IPS DF 6.9 (cell line): ENCODE data around the gene LATS2.

Experiments
- DNase-seq: peaks from one replicate; pipeline ENCODE4 v3.0.0-alpha.2; 2013; ENCODE audit warnings: low read depth, low spot score
- H3K27ac ChIP-seq: one replicate; pipeline ENCODE4 v1.5.1; 2013; ENCODE audit warnings: low read length, control low read depth
- H3K27me3 ChIP-seq: 2 replicates; pipeline ENCODE4 v1.6.1; 2013; ENCODE audit warnings: mild to moderate bottlenecking, low read length; ENCODE audit not compliant: control insufficient read depth, insufficient read depth
- H3K36me3 ChIP-seq: 2 replicates; pipeline ENCODE4 v1.6.1; 2013; ENCODE audit warnings: low read length; ENCODE audit not compliant: control insufficient read depth, insufficient read depth
- H3K4me1 ChIP-seq: 2 replicates; pipeline ENCODE4 v1.6.1; 2013; ENCODE audit warnings: low read length; ENCODE audit not compliant: control insufficient read depth, insufficient read depth
- H3K4me3 ChIP-seq: 2 replicates; pipeline ENCODE4 v1.5.1; 2013; ENCODE audit warnings: mild to moderate bottlenecking, low read length
- H3K9me3 ChIP-seq: 2 replicates; pipeline ENCODE4 v1.6.1; 2013; ENCODE audit warnings: low read length, inconsistent platforms; ENCODE audit not compliant: control insufficient read depth, insufficient read depth
- WGBS: extraction: QIAGEN DNeasy Blood & Tissue Kit; methylation state at CpG from one replicate; pipeline ENCODE4 v1.1.7; 2013; ENCODE audit warnings: mixed read lengths, missing lambda C conversion rate; ENCODE audit not compliant: insufficient read length, insufficient coverage; 5-methylcytosine and 5-hydroxymethylcytosine counted together

The LATS2 gene

DNA sequence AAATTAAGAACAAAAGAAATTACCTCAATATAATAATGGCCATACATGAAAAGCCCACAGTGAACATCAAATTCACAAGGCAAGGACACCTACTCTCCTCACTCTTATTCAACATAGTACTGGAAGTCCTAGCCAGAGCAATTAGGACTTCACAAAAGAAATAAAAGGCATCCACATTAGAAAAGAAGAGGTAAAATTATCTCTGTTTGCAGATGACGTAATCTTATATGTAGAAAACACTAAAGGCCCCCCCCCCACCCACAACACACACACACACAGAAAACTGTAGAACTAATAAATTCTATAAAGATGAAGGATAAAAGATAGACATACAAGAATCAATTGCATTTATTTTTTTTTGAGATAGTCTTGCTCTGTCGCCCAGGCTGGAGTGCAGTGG is 25.5 kb upstream of the LATS2 start:
- Histone ChIP-seq H3K4me3 (no peak overlapping the region), H3K4me1 (no peaks in the 10 kb centered on the region), H3K27ac (no peak overlapping the region), H3K36me3 (no peaks in the 10 kb centered on the region), H3K27me3 (no peaks in the 10 kb centered on the region), H3K9me3 (no peaks in the 10 kb centered on the region)
- no CpG with 5 or more reads among the region's 2 CpGs for WGBS
- DNase-seq, result no peak

DNA sequence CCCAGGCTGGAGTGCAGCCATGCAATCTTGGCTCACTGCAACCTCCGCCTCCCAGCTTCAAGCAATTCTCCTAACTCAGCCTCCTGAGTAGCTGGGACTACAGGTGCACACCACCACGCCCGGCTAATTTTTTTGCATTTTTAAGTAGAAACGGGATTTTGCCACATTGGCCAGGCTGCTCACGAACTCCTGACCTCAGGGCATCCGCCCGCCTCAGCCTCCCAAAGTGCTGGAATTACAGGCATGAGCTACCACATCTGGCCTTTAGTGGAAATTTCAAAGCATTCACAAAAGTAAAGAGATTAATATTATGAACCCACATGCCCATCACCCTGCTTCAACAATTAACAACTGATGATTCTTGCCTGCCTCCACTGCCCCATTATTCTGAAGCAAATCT is 20.5 kb upstream of the LATS2 start:
- Histone ChIP-seq H3K9me3 (no peaks in the 10 kb centered on the region), H3K4me1 (no peaks in the 10 kb centered on the region), H3K36me3 (no peaks in the 10 kb centered on the region), H3K27ac (no peak overlapping the region), H3K4me3 (no peak overlapping the region), H3K27me3 (no peaks in the 10 kb centered on the region)
- WGBS, result no CpG with 5 or more reads among the region's 7 CpGs
- no peak for DNase-seq

DNA sequence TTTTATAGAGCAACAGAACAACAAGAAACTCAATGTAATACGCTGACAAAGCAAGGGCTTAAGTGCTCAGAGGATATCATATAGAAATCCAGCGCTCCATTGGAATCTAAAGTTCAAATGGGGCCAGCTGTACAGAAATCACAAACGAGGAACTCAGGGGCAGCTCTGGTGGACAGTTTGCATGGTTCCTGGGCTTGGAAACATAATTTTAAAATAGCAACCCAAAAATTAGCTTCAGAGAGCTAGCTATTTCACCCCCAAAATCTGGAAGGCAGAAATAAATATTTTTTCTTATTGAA is 19.2 kb upstream of the LATS2 start:
- Histone ChIP-seq H3K27ac (no peak overlapping the region), H3K9me3 (no peaks in the 10 kb centered on the region), H3K4me3 (no peak overlapping the region), H3K36me3 (no peaks in the 10 kb centered on the region), H3K4me1 (no peaks in the 10 kb centered on the region), H3K27me3 (no peaks in the 10 kb centered on the region)
- no peak for DNase-seq
- WGBS, result no CpG with 5 or more reads among the region's 3 CpGs

DNA sequence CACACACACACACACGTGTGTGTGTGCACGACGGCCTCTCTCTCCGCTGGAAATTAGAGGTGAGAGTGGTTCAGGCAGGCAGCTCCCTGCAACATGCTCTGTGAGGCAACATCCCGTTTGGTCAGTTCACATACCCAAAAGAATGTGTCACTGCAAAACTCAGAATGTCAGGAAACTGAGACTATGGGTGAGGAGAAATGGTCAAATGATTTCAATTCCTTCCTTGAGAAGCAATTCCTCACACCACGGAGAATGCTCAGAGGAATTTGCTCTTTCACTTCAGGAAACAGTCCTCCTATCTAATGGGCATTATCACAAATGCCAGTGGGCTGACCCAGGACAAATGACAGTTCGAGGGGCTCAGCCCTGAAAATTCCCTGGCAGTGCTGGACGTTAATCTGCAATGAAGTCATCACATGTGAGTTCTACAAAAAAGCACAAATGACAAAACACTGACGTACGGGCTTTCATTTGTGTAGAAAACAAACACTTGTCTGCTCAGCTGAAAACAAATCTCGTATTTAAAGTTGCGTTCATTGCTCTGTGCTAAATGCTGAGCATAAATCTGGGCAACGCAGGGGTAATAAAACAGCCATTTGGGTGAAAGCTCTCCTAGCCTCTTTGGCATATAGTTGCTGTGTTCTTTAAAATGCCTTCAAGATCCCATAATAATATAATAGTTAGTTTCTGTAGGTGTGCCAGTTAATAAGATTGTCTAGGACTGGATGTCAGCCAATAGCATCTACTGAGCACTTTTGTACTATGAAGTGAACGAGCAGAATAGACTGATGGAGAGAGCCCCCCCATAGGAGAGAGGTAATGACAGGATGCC is 18.6 kb upstream of the LATS2 start:
- Histone ChIP-seq H3K27ac (no peak overlapping the region), H3K9me3 (no peaks in the 10 kb centered on the region), H3K4me1 (no peaks in the 10 kb centered on the region), H3K27me3 (no peaks in the 10 kb centered on the region), H3K36me3 (no peaks in the 10 kb centered on the region), H3K4me3 (no peak overlapping the region)
- WGBS, result no CpG with 5 or more reads among the region's 14 CpGs
- DNase-seq, result no peak

DNA sequence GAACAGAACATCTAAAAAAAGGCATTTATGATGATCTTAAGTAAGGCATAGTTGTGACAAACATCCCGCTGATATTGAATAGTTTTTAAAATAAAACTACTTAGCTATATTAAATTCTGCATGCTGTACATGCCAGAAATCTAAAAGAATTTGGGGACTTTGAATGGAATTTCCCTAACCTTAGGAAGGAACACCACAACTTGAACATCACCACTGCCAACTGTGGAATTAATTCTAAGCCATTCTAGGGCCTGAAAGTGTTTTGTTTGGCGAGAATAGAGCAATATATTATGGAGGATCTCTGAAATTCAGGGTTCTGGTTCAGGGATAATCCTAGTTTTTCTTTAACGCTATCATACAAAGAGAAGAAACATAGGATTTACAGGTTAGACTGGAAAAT is 17.8 kb upstream of the LATS2 start:
- WGBS, result no CpG with 5 or more reads among the region's 3 CpGs
- Histone ChIP-seq H3K36me3 (no peaks in the 10 kb centered on the region), H3K4me3 (no peak overlapping the region), H3K4me1 (0 out of 2 replicates have a peak, but pooled peaks cover 2% of the 10 kb centered on the region), H3K9me3 (no peaks in the 10 kb centered on the region), H3K27me3 (no peaks in the 10 kb centered on the region), H3K27ac (no peak overlapping the region)
- no peak for DNase-seq

DNA sequence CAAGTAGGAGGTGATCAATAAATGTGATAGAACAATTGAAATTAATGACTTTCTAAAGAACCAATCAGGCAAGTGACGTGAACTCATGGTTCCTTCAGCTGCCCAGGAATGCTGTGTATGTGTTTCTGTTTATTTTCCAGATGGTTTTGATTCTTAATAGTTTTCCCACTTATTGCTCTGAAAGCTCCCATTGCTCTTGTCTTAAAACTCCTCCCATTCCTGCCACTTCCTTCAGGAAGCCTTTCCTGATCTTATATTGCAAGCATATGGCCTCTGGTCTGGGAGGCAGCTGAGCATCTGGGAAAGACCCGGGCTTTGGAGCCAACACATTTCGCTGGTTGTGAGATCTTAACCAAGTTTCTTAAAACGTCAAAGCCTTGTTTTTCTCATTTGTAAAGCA is 17.1 kb upstream of the LATS2 start:
- WGBS, result no CpG with 5 or more reads among the region's 4 CpGs
- no peak overlapping the region for H3K4me3 ChIP-seq
- DNase-seq, result no peak
- no peaks in the 10 kb centered on the region for H3K27me3 ChIP-seq
- no peak overlapping the region for H3K27ac ChIP-seq
- 0 out of 2 replicates have a peak, but pooled peaks cover 2% of the 10 kb centered on the region for H3K4me1 ChIP-seq
- no peaks in the 10 kb centered on the region for H3K36me3 ChIP-seq
- no peaks in the 10 kb centered on the region for H3K9me3 ChIP-seq

DNA sequence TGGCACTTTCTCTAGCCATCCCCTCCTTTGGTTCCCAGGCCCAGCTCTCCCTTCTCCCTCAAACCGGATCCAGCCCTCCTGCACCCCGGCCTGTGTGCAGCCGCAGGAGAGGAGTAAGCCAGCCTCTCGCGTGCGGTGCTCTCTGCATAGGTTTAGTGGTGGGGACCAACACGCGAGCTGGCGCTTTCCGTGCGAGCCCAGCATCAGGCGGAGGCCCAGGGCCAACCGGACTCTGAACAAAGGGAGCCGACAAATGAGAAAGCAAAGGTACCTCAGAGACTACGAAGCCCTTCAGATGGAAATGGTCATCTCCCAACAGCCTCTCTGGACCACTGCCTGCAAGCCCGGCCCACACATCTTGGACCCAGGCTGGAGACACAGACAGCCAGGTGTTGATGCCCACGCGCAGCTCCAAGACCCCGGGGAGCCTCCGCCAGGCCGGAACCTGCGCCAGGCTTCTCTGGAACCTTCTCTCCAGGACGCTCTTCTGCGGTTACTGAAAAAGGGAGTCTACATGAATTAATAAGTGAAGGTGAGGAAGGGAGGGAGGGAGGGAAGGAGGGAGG is 16.5 kb upstream of the LATS2 start:
- H3K9me3 ChIP-seq, result no peaks in the 10 kb centered on the region
- no peaks in the 10 kb centered on the region for H3K36me3 ChIP-seq
- no peak for DNase-seq
- H3K27ac ChIP-seq, result no peak overlapping the region
- no CpG with 5 or more reads among the region's 24 CpGs for WGBS
- H3K4me3 ChIP-seq, result no peak overlapping the region
- H3K4me1 ChIP-seq, result 0 out of 2 replicates have a peak, but pooled peaks cover 2% of the 10 kb centered on the region
- H3K27me3 ChIP-seq, result no peaks in the 10 kb centered on the region

DNA sequence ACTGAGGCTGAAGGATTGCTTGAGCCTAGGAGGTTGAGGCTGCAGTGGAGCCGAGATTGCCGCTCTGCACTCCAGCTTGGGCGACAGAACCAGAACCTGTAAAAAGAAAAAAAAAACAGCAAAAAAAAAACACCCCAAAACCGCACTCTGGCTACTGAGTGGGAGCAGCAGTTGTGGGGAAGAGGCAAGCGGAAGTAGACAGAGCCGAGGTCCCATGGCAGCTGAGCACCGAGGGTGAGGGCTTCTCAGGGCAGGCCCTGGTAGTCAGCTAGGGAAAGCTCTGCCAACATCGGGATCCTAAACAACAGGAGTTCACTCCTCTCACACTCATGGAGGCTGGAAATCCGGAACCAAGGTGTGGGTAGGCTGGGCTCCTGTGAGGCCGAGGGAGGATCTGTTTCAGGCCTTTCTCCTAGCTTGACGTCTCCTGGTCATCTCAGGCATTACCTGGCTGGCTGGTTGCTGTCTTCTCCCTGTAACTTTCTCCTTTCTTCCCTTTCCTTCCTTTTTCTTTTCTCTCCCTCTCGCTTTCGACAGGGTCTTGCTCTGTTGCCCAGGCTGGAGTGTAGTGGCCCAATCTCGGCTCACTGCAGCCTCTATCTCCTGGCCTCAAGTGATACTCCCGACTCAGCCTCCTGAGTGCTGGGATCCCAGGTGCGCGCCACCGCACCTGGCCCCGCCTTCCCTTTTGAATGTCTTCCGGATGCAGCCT is 15.8 kb upstream of the LATS2 start:
- Histone ChIP-seq H3K9me3 (no peaks in the 10 kb centered on the region), H3K4me3 (no peak overlapping the region), H3K4me1 (0 out of 2 replicates have a peak, but pooled peaks cover 2% of the 10 kb centered on the region), H3K36me3 (no peaks in the 10 kb centered on the region), H3K27ac (no peak overlapping the region), H3K27me3 (no peaks in the 10 kb centered on the region)
- no peak for DNase-seq
- WGBS, result no CpG with 5 or more reads among the region's 20 CpGs

DNA sequence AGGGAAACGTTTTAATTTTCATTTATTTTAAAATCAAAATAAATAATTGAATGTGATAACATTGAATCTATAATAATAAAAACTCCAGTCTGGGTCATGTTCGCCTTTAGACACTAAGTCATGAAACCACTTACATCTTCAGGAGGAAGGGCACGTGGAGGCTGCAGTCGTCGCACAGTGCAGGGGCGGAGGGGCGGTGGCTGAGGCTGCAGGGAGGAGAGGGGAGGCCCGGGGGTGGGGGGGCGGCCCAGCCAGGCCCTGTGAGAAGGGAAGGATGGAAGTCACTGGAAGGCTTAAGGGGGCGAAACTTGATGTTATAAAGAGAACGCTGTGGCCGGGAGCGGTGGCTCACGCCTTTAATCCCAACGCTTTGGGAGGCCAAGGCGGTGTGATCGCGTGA is 14.9 kb upstream of the LATS2 start:
- no peaks in the 10 kb centered on the region for H3K27me3 ChIP-seq
- 0 out of 2 replicates have a peak, but pooled peaks cover 2% of the 10 kb centered on the region for H3K4me1 ChIP-seq
- no peak overlapping the region for H3K4me3 ChIP-seq
- no CpG with 5 or more reads among the region's 18 CpGs for whole genome bisulfite sequencing
- no peak for DNase-seq
- no peaks in the 10 kb centered on the region for H3K9me3 ChIP-seq
- H3K36me3 ChIP-seq, result no peaks in the 10 kb centered on the region
- H3K27ac ChIP-seq, result no peak overlapping the region

DNA sequence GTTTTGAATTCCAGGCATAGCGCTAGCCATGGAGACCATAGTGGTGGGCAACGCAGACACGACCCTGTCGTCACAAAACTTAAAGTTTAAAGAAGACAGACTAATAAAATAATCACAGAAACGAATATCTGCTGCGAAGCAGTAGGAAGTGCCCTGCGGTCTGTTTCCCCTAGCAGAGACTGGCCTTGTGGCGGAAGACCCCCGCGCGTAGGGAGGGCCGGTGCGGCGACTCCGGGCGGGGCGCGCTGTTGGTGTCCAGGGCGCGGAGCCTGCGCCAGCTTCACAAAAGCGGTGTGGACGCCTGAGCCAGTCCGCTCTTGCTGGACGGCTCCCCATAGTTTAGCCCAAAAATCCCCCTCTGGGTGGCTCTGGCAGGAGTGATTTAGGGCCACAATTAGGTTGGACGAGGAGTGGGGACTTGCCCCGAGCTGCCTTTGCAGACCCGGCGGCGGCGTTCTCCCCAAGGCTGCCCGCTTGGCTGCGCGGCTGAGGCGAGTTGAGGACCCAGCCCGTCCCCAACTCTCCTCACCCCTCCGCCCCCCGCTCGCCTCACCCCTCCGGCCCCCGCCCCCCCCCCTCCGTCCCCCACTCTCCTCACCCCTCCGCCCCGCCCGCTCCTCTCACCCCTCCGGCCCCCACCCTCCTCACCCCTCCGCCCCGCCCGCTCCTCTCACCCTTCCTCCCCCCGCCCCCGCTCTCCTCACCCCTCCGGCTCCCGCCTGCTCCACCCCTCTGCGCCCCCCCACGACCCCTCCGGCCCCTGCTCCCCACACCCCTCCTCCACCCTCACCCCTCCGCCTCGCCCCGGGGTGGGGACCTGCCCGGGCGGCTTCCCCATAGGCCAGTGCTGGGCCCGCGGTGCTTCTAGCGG is 14.2 kb upstream of the LATS2 start:
- no CpG with 5 or more reads among the region's 64 CpGs for WGBS
- H3K27me3 ChIP-seq, result no peaks in the 10 kb centered on the region
- no peaks in the 10 kb centered on the region for H3K9me3 ChIP-seq
- 0 out of 2 replicates have a peak, but pooled peaks cover 2% of the 10 kb centered on the region for H3K4me1 ChIP-seq
- no peak overlapping the region for H3K27ac ChIP-seq
- H3K36me3 ChIP-seq, result no peaks in the 10 kb centered on the region
- H3K4me3 ChIP-seq, result peak overlapping the region; percentile 33; the same call in 1 of the 2 replicates
- no peak for DNase-seq
